Stimulated activated CD4-positive, alpha-beta T cell treated with anti-CD3 and anti-CD28 coated beads, Interleukin-2, amount 100 ng/mL, for 24 hours (primary cell): Measurements from ENCODE around the gene MAGED4B.
"Not testable (repeated sequence)": the region's sequence is repeated elsewhere in the genome, so short reads cannot be mapped to it uniquely, and the experiment has no call there.

Experiments
- DNase-seq, 2 donors: peaks; one replicate each; pipeline ENCODE4 v3.0.0-alpha.2; 2020

MAGED4B gene, protein sequence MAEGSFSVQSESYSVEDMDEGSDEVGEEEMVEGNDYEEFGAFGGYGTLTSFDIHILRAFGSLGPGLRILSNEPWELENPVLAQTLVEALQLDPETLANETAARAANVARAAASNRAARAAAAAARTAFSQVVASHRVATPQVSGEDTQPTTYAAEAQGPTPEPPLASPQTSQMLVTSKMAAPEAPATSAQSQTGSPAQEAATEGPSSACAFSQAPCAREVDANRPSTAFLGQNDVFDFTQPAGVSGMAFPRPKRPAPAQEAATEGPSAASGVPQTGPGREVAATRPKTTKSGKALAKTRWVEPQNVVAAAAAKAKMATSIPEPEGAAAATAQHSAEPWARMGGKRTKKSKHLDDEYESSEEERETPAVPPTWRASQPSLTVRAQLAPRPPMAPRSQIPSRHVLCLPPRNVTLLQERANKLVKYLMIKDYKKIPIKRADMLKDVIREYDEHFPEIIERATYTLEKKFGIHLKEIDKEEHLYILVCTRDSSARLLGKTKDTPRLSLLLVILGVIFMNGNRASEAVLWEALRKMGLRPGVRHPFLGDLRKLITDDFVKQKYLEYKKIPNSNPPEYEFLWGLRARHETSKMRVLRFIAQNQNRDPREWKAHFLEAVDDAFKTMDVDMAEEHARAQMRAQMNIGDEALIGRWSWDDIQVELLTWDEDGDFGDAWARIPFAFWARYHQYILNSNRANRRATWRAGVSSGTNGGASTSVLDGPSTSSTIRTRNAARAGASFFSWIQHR

GRCh38 chrX:52068666-52069640 lies at the start of gene MAGED4B:
MAGED4B (minus strand) TSS chrX:52069183; CDS start chrX:52068172, 1,011 bp downstream.
- DNase-seq, result not testable (repeated sequence)

DNA sequence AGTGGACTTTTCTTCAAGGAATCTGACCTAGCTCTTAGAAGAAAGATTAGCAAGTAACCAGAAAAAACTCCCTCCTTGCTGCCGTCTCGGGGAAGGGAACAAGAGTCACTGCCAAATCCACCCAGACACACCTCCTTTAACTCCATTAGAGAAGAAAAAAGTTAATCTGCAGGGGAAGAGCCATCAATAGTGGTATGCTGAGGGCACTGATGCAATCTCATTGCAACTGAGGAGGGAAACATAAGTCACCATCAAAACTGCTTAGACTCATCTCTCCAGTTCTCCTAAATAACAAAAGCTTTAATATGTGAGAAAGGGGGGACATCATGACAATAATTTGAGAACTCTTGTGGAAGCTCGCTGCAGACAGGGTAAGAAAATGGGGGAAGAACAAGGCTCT lies 49.3 kb upstream of the MAGED4B start:
- DNase-seq, result no peak

GRCh38 chrX:52082578-52082977 lies 13.6 kb upstream of the MAGED4B start:
- no peak for DNase-seq

DNA sequence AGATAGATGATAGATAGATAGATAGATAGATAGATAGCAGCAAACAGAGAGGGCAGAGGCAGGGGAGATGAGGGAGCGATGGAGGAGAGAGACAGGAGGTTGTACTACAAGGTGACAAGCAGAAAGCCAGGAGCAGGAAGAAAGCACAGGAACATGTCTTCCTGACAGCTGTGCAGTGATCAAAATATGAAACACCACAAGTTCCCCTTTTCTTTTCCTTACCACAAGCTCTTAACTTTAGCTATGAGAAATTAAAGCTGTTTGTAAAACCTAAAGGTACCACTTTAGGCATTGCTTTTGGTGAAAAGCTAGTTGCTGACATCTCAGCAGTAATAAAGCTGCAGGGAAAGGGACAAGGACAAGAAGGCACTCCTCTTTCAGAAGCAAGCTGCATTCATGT lies 9.1 kb upstream of the MAGED4B start:
- DNase-seq, result no peak

GRCh38 chrX:52042288-52042687 lies 26.7 kb downstream of the MAGED4B start:
- not testable (repeated sequence) for DNase-seq

GRCh38 chrX:52034211-52034610 lies 34.8 kb downstream of the MAGED4B start:
- no peak for DNase-seq

- DNase-seq, result no peak
Measured at GRCh38 chrX:52031371-52031770, 37.6 kb downstream of the MAGED4B start.

DNA sequence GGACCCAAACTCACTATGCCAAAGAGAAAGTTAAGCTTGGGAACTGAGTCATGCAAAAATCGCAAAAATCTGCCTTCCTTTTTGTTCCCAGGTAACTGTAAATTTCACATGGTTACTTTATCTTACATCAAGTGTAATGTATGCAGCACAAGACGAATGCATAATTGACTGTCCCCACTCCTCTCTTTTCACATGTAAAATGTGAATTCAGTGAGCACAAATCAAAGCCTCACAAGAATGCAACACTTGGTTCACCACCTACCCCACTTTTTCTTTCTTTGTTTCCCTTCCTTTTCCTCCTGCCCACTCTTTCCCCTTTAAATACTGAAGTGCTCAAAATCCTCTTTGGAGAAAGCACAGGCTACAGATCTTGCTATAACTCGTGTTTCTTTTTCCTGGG lies 53.2 kb downstream of the MAGED4B start:
- no peak for DNase-seq
